SK-N-SH (cell line): ENCODE data around the gene PMIS2. TPM values are rescaled to one million over a fixed set of nuclear protein-coding genes. Genes with fewer than 3 reads are reported as not detected.
A peak's percentile ranks its signal among the peaks of the same experiment; 100 is the strongest.
"Not testable (repeated sequence)": the region's sequence is repeated elsewhere in the genome, so short reads cannot be mapped to it uniquely, and the experiment has no call there.

Experiments used
- CTCF ChIA-PET: fragments of 300-600, 350-600 bp; formaldehyde crosslinking; extraction: SDS; loops from one replicate; lab custom pipeline; 2021; lab: Yijun Ruan, JAX
- POLR2A ChIA-PET: fragments of 350-600 bp; sonication (Branson Sonifier 250); formaldehyde crosslinking; extraction: SDS; loops from one replicate; lab custom pipeline; 2020; ENCODE audit warnings: antibody characterized with exemption, inconsistent platforms; lab: Yijun Ruan, JAX
- DNase-seq: peaks from one replicate; pipeline ENCODE4 v3.0.0; 2012
- H2AFZ ChIP-seq: fragments of 200-600 bp; sonication (generic); 2 replicates; pipeline ENCODE4 v1.8.1; 2016; ENCODE audit warnings: antibody characterized with exemption, mild to moderate bottlenecking, low read depth
- H3F3A ChIP-seq: fragments of 200-600 bp; sonication (generic); replicated peaks from 2 replicates; pipeline ENCODE3; 2016; ENCODE audit warnings: antibody characterized with exemption, mild to moderate bottlenecking; ENCODE audit not compliant: insufficient read depth
- H3K27ac ChIP-seq, 2 experiments: fragments of 200-500 bp in 1 of 2; fragments of 200-600 bp in 1 of 2; sonication (Bioruptor generic) in 1 of 2; sonication (generic), shearing (Covaris generic) in 1 of 2; 2 replicates each; pipeline versions ENCODE4 v1.5.1 to v1.6.1; 2014 to 2016; ENCODE audit warnings: low read depth in 2 of 2, inconsistent platforms in 1 of 2, low read length in 1 of 2, mild to moderate bottlenecking in 1 of 2, mixed read lengths in 1 of 2
- H3K27me3 ChIP-seq: fragments of 200-600 bp; sonication (generic), shearing (Covaris generic); 2 replicates; pipeline ENCODE4 v1.6.1; 2016; ENCODE audit warnings: mixed run types; ENCODE audit not compliant: insufficient read depth
- H3K36me3 ChIP-seq, 2 experiments: fragments of 200-500 bp in 1 of 2; fragments of 200-600 bp in 1 of 2; sonication (Bioruptor generic) in 1 of 2; sonication (generic) in 1 of 2; replicated peaks in 1 of 2; 2 replicates each; pipeline versions ENCODE3 to v1.5.1; 2014 to 2016; ENCODE audit warnings: low read length in 1 of 2, mild to moderate bottlenecking in 1 of 2; ENCODE audit not compliant: insufficient read depth in 2 of 2, control insufficient read depth in 1 of 2
- H3K4me1 ChIP-seq, 2 experiments: fragments of 200-500 bp in 1 of 2; fragments of 200-600 bp in 1 of 2; sonication (Bioruptor generic) in 1 of 2; sonication (generic), shearing (Covaris generic) in 1 of 2; 2 replicates each; pipeline versions ENCODE4 v1.5.1 to v1.6.1; 2014 to 2016; ENCODE audit warnings: low read depth in 1 of 2, low read length in 1 of 2, mixed run types in 1 of 2; ENCODE audit not compliant: insufficient read depth in 2 of 2, control insufficient read depth in 1 of 2
- H3K4me2 ChIP-seq: fragments of 200-600 bp; sonication (generic), shearing (Covaris generic); 2 replicates; pipeline ENCODE4 v1.6.1; 2017; ENCODE audit warnings: mixed run types
- H3K4me3 ChIP-seq, 2 experiments: fragments of 200-500 bp in 1 of 2; fragments of 200-600 bp in 1 of 2; sonication (Bioruptor generic) in 1 of 2; sonication (generic), shearing (Covaris generic) in 1 of 2; 2 replicates each; pipeline versions ENCODE4 v1.5.1 to v1.8.1; 2014 to 2016; ENCODE audit warnings: low read depth in 2 of 2, inconsistent platforms in 1 of 2, low read length in 1 of 2, mild to moderate bottlenecking in 1 of 2, mixed read lengths in 1 of 2, moderate library complexity in 1 of 2
- H3K79me2 ChIP-seq: fragments of 200-600 bp; sonication (generic); 2 replicates; pipeline ENCODE4 v1.8.1; 2017; ENCODE audit warnings: mild to moderate bottlenecking; ENCODE audit not compliant: insufficient read depth
- H3K9ac ChIP-seq: fragments of 200-600 bp; sonication (generic); 2 replicates; pipeline ENCODE4 v1.6.1; 2017; ENCODE audit warnings: mixed run types
- H3K9me2 ChIP-seq: fragments of 200-600 bp; sonication (generic); 2 replicates; pipeline ENCODE4 v1.6.1; 2017; ENCODE audit warnings: mixed run types
- H3K9me3 ChIP-seq: fragments of 200-600 bp; sonication (generic); 2 replicates; pipeline ENCODE4 v1.6.1; 2017; ENCODE audit warnings: mixed run types, mild to moderate bottlenecking, moderate library complexity
- H4K20me1 ChIP-seq: fragments of 200-600 bp; sonication (generic); 2 replicates; pipeline ENCODE4 v1.6.1; 2017; ENCODE audit warnings: mild to moderate bottlenecking, mixed run types; ENCODE audit not compliant: insufficient read depth
- CHD2 ChIP-seq: fragments of 150-350 bp; IDR thresholded peaks from 2 replicates; pipeline ENCODE4 v1.6.1; 2018; ENCODE audit warnings: low read length; ENCODE audit not compliant: partially characterized antibody
- CTCF ChIP-seq: fragments of 200-600 bp; sonication (generic); IDR thresholded peaks from 2 replicates; pipeline ENCODE4 v1.6.1; 2017; ENCODE audit warnings: antibody characterized with exemption, mild to moderate bottlenecking, moderate library complexity
- FOXJ3 ChIP-seq: sonication (generic); formaldehyde crosslinking; IDR thresholded peaks from 2 replicates; pipeline ENCODE4 v1.5.1; 2020; ENCODE audit warnings: mild to moderate bottlenecking, missing genetic modification reagents
- FOXM1 ChIP-seq: IDR thresholded peaks from 2 replicates; pipeline ENCODE4 v1.4.0; 2012; ENCODE audit warnings: low read depth, mild to moderate bottlenecking
- GABPA ChIP-seq: IDR thresholded peaks from 2 replicates; pipeline ENCODE4 v1.4.0; 2012; ENCODE audit warnings: low read depth, mild to moderate bottlenecking
- GATA2 ChIP-seq: sonication (generic); formaldehyde crosslinking; IDR thresholded peaks from 2 replicates; pipeline ENCODE4 v1.5.0; 2020; ENCODE audit warnings: mild to moderate bottlenecking, missing genetic modification reagents
- MAX ChIP-seq: IDR thresholded peaks from 2 replicates; pipeline ENCODE4 v1.4.0; 2012; ENCODE audit warnings: low read depth
- MXI1 ChIP-seq: IDR thresholded peaks from 2 replicates; pipeline ENCODE4 v1.6.1; 2012; ENCODE audit warnings: mild to moderate bottlenecking, low read depth, low read length, improper control_type of control experiment
- NRF1 ChIP-seq: IDR thresholded peaks from 2 replicates; pipeline ENCODE4 v1.6.1; 2012; ENCODE audit warnings: low read depth, mild to moderate bottlenecking, low read length
- RAD21 ChIP-seq: IDR thresholded peaks from 2 replicates; pipeline ENCODE4 v1.6.1; 2012; ENCODE audit warnings: mild to moderate bottlenecking, low read length
- RFX5 ChIP-seq: IDR thresholded peaks from 2 replicates; pipeline ENCODE4 v1.6.1; 2012; ENCODE audit warnings: mild to moderate bottlenecking, improper control_type of control experiment, low read length
- TAF1 ChIP-seq: IDR thresholded peaks from 2 replicates; pipeline ENCODE4 v1.6.1; 2012; ENCODE audit warnings: low read depth, mild to moderate bottlenecking, low read length, moderate library complexity, borderline replicate concordance
- TCF12 ChIP-seq: IDR thresholded peaks from 2 replicates; pipeline ENCODE4 v1.4.0; 2012
- TEAD4 ChIP-seq: IDR thresholded peaks from 2 replicates; pipeline ENCODE4 v1.4.0; 2012; ENCODE audit warnings: mild to moderate bottlenecking, borderline replicate concordance; ENCODE audit not compliant: insufficient read depth
- YY1 ChIP-seq: IDR thresholded peaks from 2 replicates; pipeline ENCODE4 v1.4.0; 2012; ENCODE audit warnings: low read depth, mild to moderate bottlenecking
- ZBTB33 ChIP-seq: IDR thresholded peaks from 2 replicates; pipeline ENCODE4 v1.4.0; 2012; ENCODE audit warnings: low read depth, borderline replicate concordance
- WGBS: methylation state at CpG from one replicate; pipeline ENCODE4 v1.1.6; 2017; ENCODE audit warnings: low lambda C conversion rate; 5-methylcytosine and 5-hydroxymethylcytosine counted together
- polyA plus RNA-seq, 3 experiments: library from polyadenylated mRNA; depleted of rRNA; stranded (reverse); fragments of >200 nt; gene quantifications; 2 replicates each; pipeline ENCODE4 v1.2.3, GENCODE V29; 2012

The PMIS2 gene
- polyA plus RNA-seq, 1 of the 3 experiments (the other 2 are of a cell fraction): not detected

- DNase-seq: peak; percentile 41
- Histone ChIP-seq H2AFZ (no peak overlapping the region), H3K27me3 (peaks cover 36% of the 10 kb centered on the region), H3K9me3 (no peaks in the 10 kb centered on the region)
- TF ChIP-seq TCF12: no peak
- peak; percentile 48 for TF ChIP-seq CTCF
- peak; percentile 59 for TF ChIP-seq RAD21
- no peak for TF ChIP-seq ZBTB33
- TF ChIP-seq, all 33 proteins: peak for 2
- ChIA-PET CTCF (interaction anchor here (0.7 to 3.1 kb wide), 7 partner anchors 12 to 86 kb away, joined by 3 to 15 read pairs (median 5); partner anchors contain the start of gene HAUS5), POLR2A (no interaction called here)
- Histone ChIP-seq H3K9ac (no peak overlapping the region), H3K36me3 (no peaks in the 10 kb centered on the region), H3K27ac (no peak overlapping the region), H3K4me3 (no peak overlapping the region), H3K79me2 (no peaks in the 10 kb centered on the region), H3F3A (no peaks in the 10 kb centered on the region), H4K20me1 (no peaks in the 10 kb centered on the region), H3K4me1 (no peaks in the 10 kb centered on the region), H3K9me2 (no peaks in the 10 kb centered on the region), H3K4me2 (no peak overlapping the region)
- WGBS: 27% methylated on average over 8 of the region's 8 CpGs
These were observed 6.3 kb downstream of the PMIS2 start for GRCh38 chr19:35592226-35592625.

GRCh38 chr19:35595026-35595425 lies 9.1 kb downstream of the PMIS2 start:
- H3K9me3 ChIP-seq, H3K9ac ChIP-seq, H2AFZ ChIP-seq, DNase-seq, H3K27ac ChIP-seq, H3K9me2 ChIP-seq, H3K36me3 ChIP-seq, H3F3A ChIP-seq, H3K4me2 ChIP-seq, H4K20me1 ChIP-seq, POLR2A ChIA-PET, H3K4me3 ChIP-seq, H3K4me1 ChIP-seq, H3K79me2 ChIP-seq: not testable (repeated sequence)
- H3K27me3 ChIP-seq: peaks cover 28% of the 10 kb centered on the region
- 23% methylated on average over 3 of the region's 3 CpGs for WGBS
- CTCF ChIA-PET: interaction anchor here (1.5 kb wide), 1 partner anchor 46 kb away, joined by 3 read pairs; no protein-coding TSS in a partner anchor

- TF ChIP-seq GATA2 (CRISPR knock-in tag) (no peak), FOXM1 (no peak), YY1 (no peak), TEAD4 (no peak), CTCF (no peak), MXI1 (no peak), FOXJ3 (CRISPR knock-in tag) (no peak), GABPA (no peak), NRF1 (no peak), TAF1 (no peak), TCF12 (no peak), RFX5 (no peak), CHD2 (no peak), MAX (no peak)
- TF ChIP-seq, all 33 proteins: peak for 0
- no peak overlapping the region for H3K9ac ChIP-seq
- no peaks in the 10 kb centered on the region for H4K20me1 ChIP-seq
- POLR2A ChIA-PET: no interaction called here
- peaks cover 23% of the 10 kb centered on the region; the same call in 1 of the 2 replicates for H3K27me3 ChIP-seq
- no peak overlapping the region for H2AFZ ChIP-seq
- WGBS: 100% methylated on average over 1 of the region's 1 CpG
- no peaks in the 10 kb centered on the region for H3F3A ChIP-seq
- no peaks in the 10 kb centered on the region for H3K9me2 ChIP-seq
- no peak for DNase-seq
- no peaks in the 10 kb centered on the region for H3K36me3 ChIP-seq
- CTCF ChIA-PET: interaction anchor here (1.5 kb wide), 1 partner anchor 47 kb away, joined by 3 read pairs; no protein-coding TSS in a partner anchor
- H3K4me1 ChIP-seq: no peaks in the 10 kb centered on the region
- no peak overlapping the region for H3K27ac ChIP-seq
- H3K4me2 ChIP-seq: no peak overlapping the region
- no peaks in the 10 kb centered on the region for H3K79me2 ChIP-seq
- H3K4me3 ChIP-seq: no peak overlapping the region
- no peaks in the 10 kb centered on the region for H3K9me3 ChIP-seq
These were observed 10.0 kb downstream of the PMIS2 start for GRCh38 chr19:35595928-35596327.
